Loucy (cell line): ENCODE measurements around the gene AADACL4.

Experiments used
- EZH2phosphoT487 ChIP-seq: fragments of 200-600 bp; IDR thresholded peaks from 2 replicates; pipeline ENCODE4 v1.6.1; 2018; ENCODE audit warnings: antibody characterized with exemption, mild to moderate bottlenecking, moderate library complexity, borderline replicate concordance
- TF ChIP-seq, protein P1 (sequence below): fragments of 200-600 bp; sonication (generic); conservative IDR thresholded peaks from 2 replicates; pipeline ENCODE4 v1.5.1; 2014; ENCODE audit warnings: mild to moderate bottlenecking, antibody characterized with exemption, low read length

DNA sequence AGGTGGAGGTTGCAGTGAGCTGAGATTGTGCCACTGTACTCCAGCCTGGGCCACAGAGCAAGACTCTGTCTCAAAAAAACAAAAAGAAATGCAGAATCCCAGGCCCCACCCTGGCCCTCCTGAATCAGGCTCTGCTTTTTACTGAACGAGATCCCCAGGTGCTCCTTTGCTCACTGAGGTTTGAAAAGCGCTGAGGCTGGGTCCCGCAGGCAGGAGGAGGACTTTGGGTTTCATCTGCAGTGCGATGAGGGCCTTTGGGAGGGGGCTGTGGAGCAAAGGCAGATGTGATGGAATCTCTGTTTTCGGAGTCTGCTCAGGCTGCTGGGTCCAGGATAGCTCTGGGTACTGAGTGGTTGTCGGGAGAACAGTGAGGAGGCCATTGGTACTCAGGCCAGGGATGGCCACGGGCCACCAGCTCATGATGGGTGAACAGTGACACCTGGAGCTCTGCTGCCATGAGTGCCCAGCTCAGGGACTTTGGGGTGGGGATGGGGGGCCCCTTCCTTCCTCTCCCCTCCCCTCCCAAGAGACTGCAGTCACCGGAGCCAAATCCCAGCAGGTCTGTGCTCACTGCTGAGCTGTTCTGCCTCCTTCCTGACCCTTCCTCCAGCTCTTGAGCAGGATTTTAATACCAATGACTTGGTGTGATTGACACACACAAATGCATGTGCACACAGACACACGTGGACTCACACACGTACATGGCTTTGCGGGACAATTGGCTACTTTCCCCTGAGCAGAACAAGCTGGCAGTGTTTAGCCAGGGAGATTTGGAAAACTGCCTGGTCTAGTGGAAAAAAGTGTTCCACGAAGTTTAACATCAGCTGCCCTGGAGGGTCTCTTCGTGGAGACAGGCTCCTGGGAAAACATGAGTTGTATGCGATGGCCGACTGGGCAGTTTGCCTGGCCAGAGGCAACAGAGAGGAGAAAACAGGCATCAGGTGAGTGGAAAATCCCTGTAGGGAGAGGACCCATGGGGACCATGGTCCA is 22.2 kb upstream of the AADACL4 start:
- no peak for TF ChIP-seq EZH2phosphoT487
- TF ChIP-seq, protein P1, sequence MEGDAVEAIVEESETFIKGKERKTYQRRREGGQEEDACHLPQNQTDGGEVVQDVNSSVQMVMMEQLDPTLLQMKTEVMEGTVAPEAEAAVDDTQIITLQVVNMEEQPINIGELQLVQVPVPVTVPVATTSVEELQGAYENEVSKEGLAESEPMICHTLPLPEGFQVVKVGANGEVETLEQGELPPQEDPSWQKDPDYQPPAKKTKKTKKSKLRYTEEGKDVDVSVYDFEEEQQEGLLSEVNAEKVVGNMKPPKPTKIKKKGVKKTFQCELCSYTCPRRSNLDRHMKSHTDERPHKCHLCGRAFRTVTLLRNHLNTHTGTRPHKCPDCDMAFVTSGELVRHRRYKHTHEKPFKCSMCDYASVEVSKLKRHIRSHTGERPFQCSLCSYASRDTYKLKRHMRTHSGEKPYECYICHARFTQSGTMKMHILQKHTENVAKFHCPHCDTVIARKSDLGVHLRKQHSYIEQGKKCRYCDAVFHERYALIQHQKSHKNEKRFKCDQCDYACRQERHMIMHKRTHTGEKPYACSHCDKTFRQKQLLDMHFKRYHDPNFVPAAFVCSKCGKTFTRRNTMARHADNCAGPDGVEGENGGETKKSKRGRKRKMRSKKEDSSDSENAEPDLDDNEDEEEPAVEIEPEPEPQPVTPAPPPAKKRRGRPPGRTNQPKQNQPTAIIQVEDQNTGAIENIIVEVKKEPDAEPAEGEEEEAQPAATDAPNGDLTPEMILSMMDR, result no peak
